ENCODE measurements around the gene CNTN3.

The CNTN3 gene

DNA sequence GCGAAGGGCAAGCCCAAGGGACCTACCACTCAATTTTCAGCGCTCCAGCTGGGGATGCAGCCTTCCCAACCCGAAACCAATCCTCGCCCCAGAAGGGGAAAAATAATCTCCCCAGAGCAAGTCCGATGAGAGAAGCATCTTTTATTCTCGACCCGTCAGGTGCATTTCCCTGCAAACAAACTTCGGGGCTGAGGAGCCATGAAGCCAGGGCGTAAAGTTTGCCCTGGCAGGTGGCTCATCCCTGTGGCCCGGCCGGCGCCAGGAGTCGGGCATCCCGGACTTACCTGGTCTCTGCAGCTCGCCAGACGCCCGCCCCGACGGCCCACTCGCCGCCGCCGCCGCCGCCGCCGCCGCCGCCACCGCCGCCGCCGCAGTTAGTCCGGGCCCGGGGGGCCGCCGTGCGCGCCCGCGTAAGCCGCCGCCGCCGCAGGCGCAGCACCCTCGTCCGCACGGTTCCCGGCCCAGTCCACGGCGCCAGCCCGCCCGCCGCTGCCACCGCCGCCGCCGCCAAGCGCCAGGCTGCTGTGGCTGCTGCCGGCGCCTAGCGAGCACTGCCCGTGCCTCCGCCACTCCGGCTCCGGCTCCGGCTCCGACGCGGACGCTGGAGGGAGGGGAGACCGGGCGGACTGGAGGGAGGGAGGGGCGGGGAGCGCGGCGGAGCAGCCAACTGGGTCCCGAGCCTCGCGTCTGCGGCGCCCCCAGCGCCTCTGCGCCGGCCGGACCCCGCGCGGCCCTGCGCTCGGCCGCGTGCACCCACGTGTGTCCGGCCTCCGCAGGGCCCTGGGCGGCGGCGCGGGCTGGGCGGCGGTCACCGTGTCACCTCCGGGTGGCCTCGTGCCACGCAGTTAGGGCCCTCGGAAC lies at the start of gene CNTN3:
CNTN3 (minus strand) TSS at position 553 of the 861 bp plus-strand sequence. CDS start 93,547 bp downstream, outside the sequence.
- FAIRE-seq (no peak), DNase-seq (ENCODE audit: low spot score) (no peak)

GRCh38 chr3:74663178-74663577 lies 48.7 kb upstream of the CNTN3 start:
- FAIRE-seq (no peak), DNase-seq (ENCODE audit: low spot score) (no peak)

DNA sequence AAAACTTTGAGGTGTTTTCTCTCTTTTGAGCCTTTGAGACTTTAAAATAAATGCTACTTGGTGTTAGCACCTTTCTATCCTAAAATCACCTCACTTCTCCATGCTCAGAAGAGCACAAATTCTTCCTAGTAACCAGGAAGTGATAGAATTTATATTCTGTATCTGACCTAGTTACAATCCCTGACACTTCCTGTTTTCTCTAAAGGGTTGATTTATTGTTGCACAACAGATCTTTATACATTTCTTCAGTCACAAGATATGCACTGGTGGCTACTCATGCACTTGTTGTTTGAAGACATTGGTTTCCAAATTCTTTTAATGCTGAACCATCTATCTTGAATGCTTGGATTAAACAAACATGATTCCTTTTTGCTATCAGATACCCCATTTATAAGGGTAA lies 47.2 kb upstream of the CNTN3 start:
- DNase-seq (ENCODE audit: low spot score): no peak
- no peak for FAIRE-seq

GRCh38 chr3:74651885-74652284 lies 37.4 kb upstream of the CNTN3 start:
- FAIRE-seq: no peak
- no peak for DNase-seq (ENCODE audit: low spot score)

DNA sequence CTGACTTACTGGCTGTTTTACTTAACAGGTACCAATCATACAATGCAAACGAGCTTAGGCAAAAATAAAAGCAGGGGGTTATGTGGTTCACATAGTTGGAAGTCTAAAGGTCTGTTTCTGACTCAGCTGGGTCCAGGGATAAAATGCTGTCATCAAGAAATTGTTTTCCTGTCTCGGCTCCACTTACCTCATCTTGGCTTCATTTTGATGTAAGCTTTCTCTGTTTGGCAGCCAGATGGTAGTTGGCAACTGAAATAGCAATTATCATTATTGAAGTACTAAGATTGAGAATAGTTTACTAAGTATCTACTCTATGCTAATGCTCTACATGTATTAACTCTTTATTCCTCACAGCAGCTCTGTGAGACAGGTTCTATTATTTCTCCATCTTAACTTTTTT lies 36.8 kb upstream of the CNTN3 start:
- DNase-seq (ENCODE audit: low spot score) (no peak), FAIRE-seq (no peak)

DNA sequence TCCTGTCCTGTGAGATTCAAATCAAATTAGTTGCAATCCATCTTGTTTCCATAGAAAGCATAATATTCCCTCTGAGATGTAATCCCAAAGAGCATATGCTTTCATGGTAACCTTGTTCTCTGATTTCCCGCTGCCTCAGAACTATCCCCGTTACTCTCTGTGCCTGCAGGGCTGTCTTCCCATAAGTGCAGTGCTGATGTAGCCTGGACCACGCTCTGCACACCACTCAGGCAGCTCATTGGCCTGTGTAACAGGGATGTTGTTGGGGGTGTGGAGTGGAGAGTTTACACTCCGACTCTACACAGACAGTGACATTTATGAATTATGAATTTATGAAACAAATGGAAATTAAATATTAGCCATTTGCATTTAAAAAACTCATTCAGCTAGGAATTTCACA lies 33.6 kb upstream of the CNTN3 start:
- DNase-seq (ENCODE audit: low spot score): no peak
- no peak for FAIRE-seq

GRCh38 chr3:74646094-74646493 lies 31.6 kb upstream of the CNTN3 start:
- DNase-seq (ENCODE audit: low spot score) (no peak), FAIRE-seq (no peak)

GRCh38 chr3:74643636-74644035 lies 29.2 kb upstream of the CNTN3 start:
- FAIRE-seq: no peak
- no peak for DNase-seq (ENCODE audit: low spot score)

- FAIRE-seq: no peak
These were observed 28.4 kb upstream of the CNTN3 start for GRCh38 chr3:74642876-74643275.

GRCh38 chr3:74640211-74640610 lies 25.8 kb upstream of the CNTN3 start:
- DNase-seq (ENCODE audit: low spot score): no peak
- no peak for FAIRE-seq

More at GRCh38 chr3:74642876-74643275, 28.4 kb upstream of the CNTN3 start:
- DNase-seq (ENCODE audit: low spot score): no peak

- DNase-seq (ENCODE audit: low spot score) (no peak), FAIRE-seq (no peak)
These were observed 25.2 kb upstream of the CNTN3 start for GRCh38 chr3:74639681-74640080.

DNA sequence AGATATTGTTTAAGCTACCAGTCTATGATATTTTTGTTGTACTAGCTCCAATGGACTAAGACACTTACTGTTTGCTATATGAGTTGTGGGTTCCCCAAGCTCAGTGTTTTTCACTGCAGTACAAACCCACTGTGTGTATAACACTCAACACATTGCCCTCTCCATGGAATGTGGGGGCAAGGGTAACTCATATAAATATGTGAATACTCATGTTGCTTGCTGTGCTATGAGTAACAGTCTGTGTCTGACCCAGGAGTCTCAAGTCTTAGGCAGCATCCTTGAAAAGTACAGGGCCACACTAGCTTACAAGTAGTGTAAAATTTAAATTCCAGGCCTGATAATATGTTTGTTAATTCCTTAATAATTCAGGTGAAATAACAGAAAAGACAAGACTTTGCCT lies 22.5 kb upstream of the CNTN3 start:
- no peak for FAIRE-seq
- no peak for DNase-seq (ENCODE audit: low spot score)

GRCh38 chr3:74633021-74633420 lies 18.6 kb upstream of the CNTN3 start:
- DNase-seq (ENCODE audit: low spot score): no peak
- FAIRE-seq: no peak

DNA sequence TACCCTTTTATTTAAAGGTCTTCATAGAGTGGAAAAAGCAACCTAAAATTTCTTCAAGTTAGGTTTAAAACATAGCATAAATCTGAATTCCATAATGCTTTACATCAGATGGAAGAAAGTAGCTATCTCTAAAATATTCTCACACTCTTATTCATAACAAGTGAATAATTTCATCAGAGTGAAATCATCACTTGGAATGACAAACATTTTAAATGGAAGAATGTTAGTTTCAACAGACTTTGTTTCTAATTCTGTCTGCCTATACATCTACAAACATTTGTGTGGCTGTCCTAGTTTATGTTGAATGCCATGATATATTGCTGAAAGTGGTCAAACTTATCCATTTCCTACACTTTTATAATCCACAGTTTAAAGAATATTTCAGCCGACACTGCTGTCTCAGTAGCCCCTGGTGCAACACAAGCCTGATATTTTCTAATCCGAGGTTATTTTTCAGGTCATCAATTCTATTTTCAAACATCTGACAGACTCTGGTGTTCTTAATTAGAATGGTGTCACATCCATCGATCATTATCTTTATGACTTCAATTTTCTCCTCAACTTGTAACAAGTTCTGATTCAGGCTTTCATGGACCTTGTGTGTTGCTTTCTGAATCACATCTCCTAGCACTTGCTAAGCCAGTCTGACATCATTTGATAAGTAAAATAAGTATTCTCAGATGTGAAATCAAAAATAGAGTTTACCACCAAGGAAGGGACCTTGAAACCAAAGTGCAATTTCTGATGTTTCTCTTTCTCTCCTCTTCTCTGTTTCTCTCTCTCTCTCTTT lies 17.1 kb upstream of the CNTN3 start:
- no peak for DNase-seq (ENCODE audit: low spot score)
- FAIRE-seq: no peak

DNA sequence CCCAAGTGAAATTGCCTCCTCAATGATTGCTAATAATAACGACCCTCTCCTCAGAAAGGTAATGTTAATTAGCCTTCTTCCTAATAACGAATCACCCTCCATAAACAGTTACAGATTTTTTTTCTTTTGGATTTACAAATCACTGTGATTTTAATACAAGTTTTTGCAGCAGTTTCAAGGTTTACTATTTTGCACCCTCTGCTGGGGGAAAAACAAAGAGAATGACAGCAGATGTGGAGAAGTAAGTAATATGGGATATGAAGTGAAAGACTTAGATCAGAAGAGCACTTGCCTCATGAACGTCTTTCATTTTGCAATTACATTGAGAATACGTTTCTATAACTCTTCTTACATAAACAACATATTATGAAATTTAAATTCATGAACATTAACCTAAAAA lies 16.1 kb upstream of the CNTN3 start:
- FAIRE-seq (no peak), DNase-seq (ENCODE audit: low spot score) (no peak)

GRCh38 chr3:74626011-74626410 lies 11.6 kb upstream of the CNTN3 start:
- no peak for FAIRE-seq
- no peak for DNase-seq (ENCODE audit: low spot score)

DNA sequence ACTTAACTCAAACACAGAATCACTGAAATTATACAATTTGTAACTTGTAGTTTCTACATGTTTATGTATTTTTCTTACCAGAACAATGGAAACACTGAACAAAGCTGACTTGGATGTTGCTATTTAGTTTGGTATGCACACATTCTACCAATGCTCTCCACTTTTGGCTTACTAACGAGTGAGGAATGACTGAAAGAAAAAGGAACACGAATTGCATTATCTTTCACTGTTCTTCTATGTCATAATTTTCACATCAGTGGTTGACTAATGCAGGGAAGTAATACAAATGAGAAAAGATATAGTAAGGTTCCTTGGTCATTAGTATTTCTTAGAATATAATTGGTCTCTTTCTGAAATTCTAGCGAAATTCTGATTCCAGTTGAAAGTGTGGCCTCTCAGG lies 9.8 kb upstream of the CNTN3 start:
- no peak for FAIRE-seq

DNA sequence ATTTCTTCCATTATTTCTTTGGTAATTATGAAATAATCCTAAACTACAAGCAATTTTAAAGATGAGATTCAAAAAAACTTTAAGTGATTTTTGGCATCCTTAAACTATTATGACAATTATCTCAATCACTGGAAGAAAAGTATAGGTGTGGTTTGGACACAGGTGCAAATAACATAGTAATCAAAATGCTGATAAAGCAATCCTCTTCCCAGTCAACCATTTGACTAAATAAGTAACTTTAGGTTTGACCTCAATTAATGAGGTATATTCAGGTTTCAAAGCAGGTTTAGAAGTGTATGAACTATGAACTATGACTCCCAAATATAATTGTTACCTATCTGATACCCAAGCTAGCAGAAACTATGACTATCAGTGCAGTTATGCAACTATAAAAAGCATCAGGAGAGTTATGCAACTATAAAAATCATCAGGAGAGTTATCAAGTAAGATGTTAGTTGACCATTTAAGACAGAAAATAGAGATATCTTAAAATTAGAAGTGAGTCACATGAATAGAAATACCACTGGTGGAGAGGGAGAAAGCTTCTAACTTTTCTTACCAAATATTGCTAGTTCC lies 8.9 kb upstream of the CNTN3 start:
- FAIRE-seq (no peak), DNase-seq (ENCODE audit: low spot score) (no peak)

More for the DNA sequence above, 9.8 kb upstream of the CNTN3 start:
- DNase-seq (ENCODE audit: low spot score): no peak

- no peak for DNase-seq (ENCODE audit: low spot score)
- no peak for FAIRE-seq
These were observed 7.1 kb upstream of the CNTN3 start for GRCh38 chr3:74621581-74621980.

DNA sequence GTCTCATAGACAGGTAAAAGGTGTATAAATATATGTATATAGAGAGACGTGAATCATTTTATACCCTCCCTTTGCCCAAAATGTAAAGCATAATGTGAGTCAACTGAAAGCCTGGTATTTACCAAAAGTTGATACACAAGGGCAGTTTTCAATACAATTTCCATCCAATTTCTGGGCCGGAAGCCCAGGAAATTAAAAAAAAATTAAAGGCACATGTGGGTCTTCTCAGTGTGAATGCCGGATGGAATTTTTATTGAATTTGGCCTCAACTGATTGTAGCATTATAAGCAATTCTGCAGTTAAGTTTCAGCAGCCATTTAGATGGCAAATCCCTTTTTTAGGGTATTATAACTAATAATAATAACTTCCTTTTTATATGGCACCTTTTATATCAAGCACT lies 3.3 kb upstream of the CNTN3 start:
- no peak for DNase-seq (ENCODE audit: low spot score)
- FAIRE-seq: no peak

- FAIRE-seq: no peak
- no peak for DNase-seq (ENCODE audit: low spot score)
These were observed 845 bp downstream of the CNTN3 start for GRCh38 chr3:74613521-74614106.

DNA sequence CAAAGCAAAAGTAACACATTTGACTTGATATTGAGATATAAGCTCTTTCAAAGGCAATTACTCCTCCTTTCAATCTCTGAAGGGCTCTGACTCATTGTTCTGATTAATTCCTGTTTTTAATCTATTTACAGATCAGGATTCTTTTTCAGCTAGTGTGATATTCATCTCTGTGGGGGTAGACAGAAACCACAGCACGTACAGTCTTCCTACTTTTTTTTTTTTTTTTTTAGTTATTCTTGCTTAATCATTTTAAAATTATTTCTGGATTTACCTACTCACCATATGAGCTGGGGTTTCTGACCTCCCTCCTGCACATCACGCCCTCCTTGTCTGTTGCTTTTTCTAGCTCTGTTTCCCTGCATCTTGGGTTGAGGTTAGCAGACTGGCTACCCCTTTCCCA lies 1.4 kb downstream of the CNTN3 start:
- DNase-seq (ENCODE audit: low spot score): no peak
- no peak for FAIRE-seq

Measured in RCC 7860 (cell line).